ENCODE measurements around the gene JAG2. TPM values are rescaled to one million over a fixed set of nuclear protein-coding genes. Genes with fewer than 3 reads are reported as not detected.

Gene JAG2
- total and polyA plus RNA-seq, 11 donors: 19.1 to 62.4 (median 25.9) TPM

DNA sequence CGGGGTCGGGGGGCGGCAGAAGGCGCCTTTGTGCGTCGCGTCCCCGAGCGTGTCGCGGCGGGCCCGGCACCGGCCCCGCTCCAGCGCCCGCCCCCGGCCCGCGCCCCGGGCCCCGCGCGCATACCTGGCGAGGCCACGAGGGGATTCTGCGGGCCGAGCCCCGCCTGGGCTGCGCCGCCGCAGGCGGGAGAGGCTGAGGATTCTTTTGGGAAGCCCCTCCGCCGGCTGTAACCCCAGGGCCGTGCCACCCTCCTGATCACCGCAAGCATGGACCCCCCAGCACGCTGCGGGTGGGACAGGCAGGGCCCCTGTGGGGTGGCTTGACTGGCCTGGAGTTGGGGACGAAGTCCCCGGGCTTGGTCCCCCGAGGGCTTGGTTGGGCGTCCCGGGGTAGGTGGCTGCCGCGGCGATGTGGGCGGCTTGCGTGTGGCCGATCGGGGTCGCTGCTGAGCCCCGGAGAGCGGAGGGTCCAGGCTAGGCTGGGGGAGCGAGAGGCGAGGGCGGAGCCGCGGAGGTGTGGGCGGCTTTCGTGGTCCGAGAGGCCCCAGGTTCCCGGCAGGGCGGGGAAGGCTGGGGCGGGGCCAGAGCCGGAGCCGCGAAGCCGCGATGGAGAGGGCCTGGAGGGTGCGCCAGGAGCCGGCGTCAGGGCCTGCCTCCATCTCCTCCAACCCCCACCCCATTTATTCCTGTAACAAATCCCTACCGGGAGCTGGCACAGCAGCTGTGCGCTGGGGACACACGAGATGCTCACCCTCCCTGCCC lies 75.0 kb downstream of the JAG2 start:
- DNase-seq (peak; percentile 67 to 87 (median 81)), ATAC-seq (peak in 3 of 4 donors; percentile 33 to 48 (median 45))
- H3K36me3 ChIP-seq: no peaks in the 10 kb centered on the region
- TF ChIP-seq POLR2A (IDR thresholded peaks at IDR 0.05): no peak
- TF ChIP-seq, protein P1, sequence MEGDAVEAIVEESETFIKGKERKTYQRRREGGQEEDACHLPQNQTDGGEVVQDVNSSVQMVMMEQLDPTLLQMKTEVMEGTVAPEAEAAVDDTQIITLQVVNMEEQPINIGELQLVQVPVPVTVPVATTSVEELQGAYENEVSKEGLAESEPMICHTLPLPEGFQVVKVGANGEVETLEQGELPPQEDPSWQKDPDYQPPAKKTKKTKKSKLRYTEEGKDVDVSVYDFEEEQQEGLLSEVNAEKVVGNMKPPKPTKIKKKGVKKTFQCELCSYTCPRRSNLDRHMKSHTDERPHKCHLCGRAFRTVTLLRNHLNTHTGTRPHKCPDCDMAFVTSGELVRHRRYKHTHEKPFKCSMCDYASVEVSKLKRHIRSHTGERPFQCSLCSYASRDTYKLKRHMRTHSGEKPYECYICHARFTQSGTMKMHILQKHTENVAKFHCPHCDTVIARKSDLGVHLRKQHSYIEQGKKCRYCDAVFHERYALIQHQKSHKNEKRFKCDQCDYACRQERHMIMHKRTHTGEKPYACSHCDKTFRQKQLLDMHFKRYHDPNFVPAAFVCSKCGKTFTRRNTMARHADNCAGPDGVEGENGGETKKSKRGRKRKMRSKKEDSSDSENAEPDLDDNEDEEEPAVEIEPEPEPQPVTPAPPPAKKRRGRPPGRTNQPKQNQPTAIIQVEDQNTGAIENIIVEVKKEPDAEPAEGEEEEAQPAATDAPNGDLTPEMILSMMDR (IDR thresholded peaks at IDR 0.05): peak in 11 of 12 donors; percentile 31 to 68 (median 53)
- no peaks in the 10 kb centered on the region for H3K27me3 ChIP-seq
- 0 to 1% (median 1%) methylated on average over 19 to 76 of the region's 76 CpGs for WGBS, 4 donors
- H3K4me3 ChIP-seq: peak overlapping the region; percentile 37 to 87 (median 76)
- H3K27ac ChIP-seq: peak overlapping the region; percentile 16 to 95 (median 86)
- intact Hi-C loops (cut with DNase I): loop anchor here (2.0 to 10.0 kb wide), 16 partner anchors 59 to 431 kb away; partner anchors contain the start of genes JAG2 (in 6 of the 10) and TMEM121 (in 2 of the 10)
- H3K4me1 ChIP-seq: peaks cover 7 to 47% (median 36%) of the 10 kb centered on the region in 12 donors
- H3K9me3 ChIP-seq: no peaks in the 10 kb centered on the region

DNA sequence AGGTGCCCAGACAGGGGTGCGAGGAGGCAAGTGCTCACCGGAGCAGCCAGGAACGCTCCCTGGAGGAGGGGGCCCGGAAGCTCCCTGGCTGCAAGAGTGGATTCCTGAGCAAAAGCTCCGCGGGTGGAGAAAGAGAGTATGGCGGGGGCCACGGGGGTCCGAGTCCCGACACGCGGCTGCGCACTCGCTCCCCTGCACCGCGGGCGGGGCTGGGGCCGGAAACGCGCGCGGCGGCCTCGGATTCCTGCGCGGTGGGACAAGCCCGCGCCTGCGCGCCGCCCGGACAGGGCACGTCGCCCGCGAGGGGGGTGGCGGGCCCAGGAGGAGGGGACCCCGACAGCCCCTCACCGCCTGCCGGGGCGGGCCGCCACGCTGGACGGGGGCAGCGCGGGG lies 75.5 kb downstream of the JAG2 start:
- ATAC-seq (peak in 2 of 4 donors; percentile 16 to 51), DNase-seq (peak; percentile 65 to 86 (median 78))
- H3K27ac ChIP-seq: peak overlapping the region; percentile 16 to 95 (median 86)
- H3K9me3 ChIP-seq: no peaks in the 10 kb centered on the region
- intact Hi-C loops (cut with DNase I): loop anchor here (2.0 to 10.0 kb wide), 15 partner anchors 59 to 432 kb away; partner anchors contain the start of genes JAG2 (in 6 of the 10) and TMEM121 (in 2 of the 10)
- H3K27me3 ChIP-seq: peaks cover 0 to 4% (median 0%) of the 10 kb centered on the region in 9 donors
- H3K4me3 ChIP-seq: peak overlapping the region; percentile 37 to 87 (median 76)
- 2 to 20% (median 6%) methylated on average over 1 to 46 of the region's 46 CpGs for WGBS, 4 donors
- peaks cover 7 to 53% (median 41%) of the 10 kb centered on the region in 12 donors for H3K4me1 ChIP-seq
- no peaks in the 10 kb centered on the region for H3K36me3 ChIP-seq
- TF ChIP-seq, protein P1 (IDR thresholded peaks at IDR 0.05): no peak
- TF ChIP-seq POLR2A (IDR thresholded peaks at IDR 0.05): peak in 1 of 2 donors; percentile 46

DNA sequence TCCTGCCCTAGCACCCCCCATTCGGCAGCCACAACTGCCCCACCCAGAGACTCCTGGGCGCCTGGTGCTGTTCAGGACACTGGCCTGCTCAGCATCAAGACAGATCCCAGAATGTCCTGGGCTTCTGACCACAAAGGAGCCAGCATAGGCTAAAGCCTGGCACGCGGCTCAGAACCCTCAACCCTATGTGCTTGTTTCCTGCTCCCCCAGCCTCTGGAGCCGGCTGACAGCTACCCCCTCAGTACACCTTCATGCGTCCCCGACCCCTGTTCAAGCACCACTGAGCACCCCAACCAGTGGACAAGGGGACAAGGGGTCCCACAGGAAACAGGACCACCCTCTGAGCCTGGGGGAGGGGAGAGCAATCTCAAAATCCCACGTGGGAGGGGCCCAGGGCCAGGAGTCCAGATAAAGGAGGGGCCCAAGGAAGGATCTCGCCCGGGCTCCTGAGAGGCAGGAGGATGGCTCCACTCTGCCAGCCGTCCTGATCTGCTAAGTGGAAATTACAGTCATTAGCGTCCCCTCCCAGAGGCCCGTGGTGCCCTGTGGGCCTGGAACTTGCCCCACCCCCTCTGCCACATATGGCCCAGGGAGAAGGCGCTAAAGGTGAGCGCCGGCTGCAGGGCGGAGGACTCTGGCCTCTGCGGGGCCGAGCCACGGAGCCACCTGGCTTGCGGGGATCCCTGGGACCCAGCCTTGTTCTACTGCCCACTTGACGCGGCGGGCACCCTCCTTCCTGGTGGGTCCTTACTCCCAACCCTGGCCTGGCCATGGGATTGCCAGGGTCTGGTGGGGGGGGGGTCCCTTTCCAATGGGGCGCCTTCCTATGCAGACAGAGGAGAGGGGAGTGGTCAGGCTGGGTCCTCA lies 76.2 kb downstream of the JAG2 start:
- H3K4me1 ChIP-seq: peaks cover 10 to 59% (median 47%) of the 10 kb centered on the region in 12 donors
- DNase-seq (peak in 4 of 5 donors; percentile 28 to 56 (median 40)), ATAC-seq (peak in 3 of 4 donors; percentile 1 to 6 (median 4))
- H3K36me3 ChIP-seq: no peaks in the 10 kb centered on the region
- WGBS, 4 donors: 48 to 59% (median 51%) methylated on average over 12 to 25 of the region's 25 CpGs
- peak overlapping the region; percentile 37 to 87 (median 76) for H3K4me3 ChIP-seq
- peak overlapping the region; percentile 16 to 95 (median 86) for H3K27ac ChIP-seq
- H3K9me3 ChIP-seq: no peaks in the 10 kb centered on the region
- intact Hi-C loops (cut with DNase I): loop anchor here (2.0 to 10.0 kb wide), 15 partner anchors 60 to 432 kb away; partner anchors contain the start of genes JAG2 (in 6 of the 10) and TMEM121 (in 2 of the 10)
- no peak for TF ChIP-seq POLR2A (IDR thresholded peaks at IDR 0.05)
- TF ChIP-seq, protein P1 (IDR thresholded peaks at IDR 0.05): no peak
- H3K27me3 ChIP-seq: peaks cover 0 to 11% (median 0%) of the 10 kb centered on the region in 9 donors

All from heart left ventricle (tissue), 16 donors.